ENCODE data around the gene POLR2L.

Gene POLR2L

GRCh38 chr11:837189-837989 is 4.9 kb downstream of the POLR2L start:
- DNase-seq: no peak

GRCh38 chr11:836700-837099 is 5.6 kb downstream of the POLR2L start:
- no peak for DNase-seq

DNA sequence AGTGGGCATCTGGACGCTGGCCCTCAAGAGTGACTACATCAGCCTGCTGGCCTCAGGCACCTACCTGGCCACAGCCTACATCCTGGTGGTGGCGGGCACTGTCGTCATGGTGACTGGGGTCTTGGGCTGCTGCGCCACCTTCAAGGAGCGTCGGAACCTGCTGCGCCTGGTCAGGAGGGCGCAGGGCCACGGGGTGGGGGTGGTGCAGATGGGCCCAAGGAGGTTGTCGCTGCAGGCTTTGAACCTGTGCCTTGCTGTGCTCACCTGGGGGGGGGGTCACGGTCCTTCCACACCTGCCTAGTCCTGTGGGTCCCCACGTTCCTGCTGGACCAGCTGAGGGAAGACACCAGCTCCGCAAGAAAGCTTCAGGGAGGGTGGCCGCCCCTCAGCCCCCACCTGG is 6.1 kb downstream of the POLR2L start:
- no peak for DNase-seq

GRCh38 chr11:834371-835316 is 7.7 kb downstream of the POLR2L start:
- no peak for DNase-seq

DNA sequence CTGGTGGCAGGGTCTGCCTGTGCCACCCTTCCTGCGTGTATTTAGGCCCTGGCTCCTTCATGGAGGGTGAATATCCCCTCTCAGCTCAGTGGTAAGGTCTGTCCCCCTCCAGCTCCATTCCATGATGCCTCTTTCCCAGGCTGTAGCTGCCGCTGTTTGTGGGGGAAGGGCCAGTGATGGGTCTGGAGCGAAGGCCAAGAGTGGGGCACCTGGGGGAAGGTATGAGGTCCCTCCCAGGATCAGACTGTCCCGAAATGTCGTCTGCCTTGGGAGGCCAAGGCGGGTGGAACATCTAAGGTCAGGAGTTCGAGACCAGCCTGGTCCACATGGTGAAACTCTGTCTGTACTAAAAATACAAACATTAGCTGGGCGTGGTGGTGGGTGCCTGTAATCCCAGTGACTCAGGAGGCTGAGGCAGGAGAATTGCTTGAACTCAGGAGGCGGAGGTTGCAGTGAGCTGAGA is 8.4 kb downstream of the POLR2L start:
- DNase-seq: no peak

DNA sequence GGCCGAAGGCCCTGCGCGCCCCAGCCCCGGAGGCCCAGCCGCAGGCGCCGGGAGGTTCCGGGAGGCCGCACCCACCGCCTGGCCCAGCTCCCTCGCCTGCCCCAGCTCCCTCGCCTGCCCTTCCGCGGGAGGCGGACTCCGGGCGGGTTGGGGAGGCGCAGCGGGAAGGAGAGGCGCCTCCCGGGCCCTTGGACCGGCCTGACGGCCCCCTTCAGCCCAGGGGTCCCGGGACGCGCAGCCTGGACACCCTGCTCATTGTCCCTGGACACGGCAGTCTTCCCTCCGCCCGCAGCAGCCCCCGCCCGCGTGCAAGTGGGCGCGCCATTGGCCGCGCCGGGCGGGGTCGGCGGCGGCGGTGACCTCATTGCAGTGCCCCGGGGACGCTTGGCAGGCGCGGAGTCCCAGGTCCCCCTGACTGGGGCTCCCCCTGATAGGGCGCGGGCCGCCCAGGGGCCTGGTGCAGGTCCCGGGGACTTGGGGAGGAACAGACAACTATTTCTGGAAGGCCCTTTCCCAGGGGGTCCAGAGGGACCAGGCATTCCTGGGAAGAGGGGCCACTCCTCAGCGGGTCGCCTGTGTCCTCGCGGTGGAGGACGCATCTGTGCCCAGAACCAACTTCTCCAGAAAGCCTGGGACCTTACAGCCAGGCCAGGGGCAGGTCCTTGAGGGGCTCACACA is 9.1 kb downstream of the POLR2L start:
- no peak for DNase-seq

- peak in 2 of 4 experiments; percentile 26 to 37 for DNase-seq
These were observed 9.7 kb downstream of the POLR2L start, which contains the start of gene CD151 for GRCh38 chr11:832529-833113. TSS of gene CD151 (plus strand) at chr11:832952. CDS start at chr11:836070, 3,118 bp downstream.

GRCh38 chr11:831961-832528 is 10.3 kb downstream of the POLR2L start:
- DNase-seq: no peak

DNA sequence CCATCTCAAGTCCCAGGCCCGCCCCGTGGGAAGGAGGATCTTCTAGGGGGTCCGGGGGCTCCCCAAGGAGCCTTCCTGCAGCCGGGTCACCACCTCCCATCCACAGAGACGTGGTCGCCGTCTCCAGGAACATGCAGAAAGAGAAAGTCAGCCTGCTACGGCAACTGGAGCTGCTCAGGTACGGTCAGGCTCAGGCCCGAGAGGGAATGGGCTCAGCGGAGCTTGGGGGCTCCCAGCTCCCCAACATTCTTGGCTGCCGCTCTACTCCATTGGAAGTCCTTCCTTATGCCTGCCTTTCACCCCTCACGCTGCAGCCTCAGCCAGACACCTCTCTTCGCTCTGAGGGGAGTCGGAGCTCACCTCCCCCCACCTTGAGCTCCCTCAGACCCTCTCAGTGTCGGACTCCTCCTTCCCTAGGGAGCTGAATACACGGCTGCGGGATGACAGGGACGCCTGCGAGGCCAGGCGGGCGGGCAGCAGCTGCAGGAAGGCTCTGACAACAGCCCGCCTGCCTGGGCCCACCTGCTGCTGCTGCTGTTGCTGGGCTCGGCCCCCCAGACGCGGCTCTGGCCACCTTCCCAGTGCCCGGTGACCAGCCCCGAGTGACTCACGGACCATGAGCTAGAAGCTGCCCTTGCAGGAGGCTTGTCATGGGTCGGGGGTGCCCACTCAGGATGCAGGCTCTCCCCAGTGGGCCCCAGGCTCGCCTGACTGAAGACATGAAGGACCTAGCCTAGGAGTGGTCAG is 11.0 kb downstream of the POLR2L start:
- no peak for DNase-seq

- DNase-seq: peak in 2 of 4 experiments; percentile 21 to 50
These were observed 11.8 kb downstream of the POLR2L start for GRCh38 chr11:830295-831117.

- DNase-seq: no peak
These were observed 12.5 kb downstream of the POLR2L start for GRCh38 chr11:829847-830294.

GRCh38 chr11:829176-829846 is 13.0 kb downstream of the POLR2L start:
- DNase-seq: no peak

DNA sequence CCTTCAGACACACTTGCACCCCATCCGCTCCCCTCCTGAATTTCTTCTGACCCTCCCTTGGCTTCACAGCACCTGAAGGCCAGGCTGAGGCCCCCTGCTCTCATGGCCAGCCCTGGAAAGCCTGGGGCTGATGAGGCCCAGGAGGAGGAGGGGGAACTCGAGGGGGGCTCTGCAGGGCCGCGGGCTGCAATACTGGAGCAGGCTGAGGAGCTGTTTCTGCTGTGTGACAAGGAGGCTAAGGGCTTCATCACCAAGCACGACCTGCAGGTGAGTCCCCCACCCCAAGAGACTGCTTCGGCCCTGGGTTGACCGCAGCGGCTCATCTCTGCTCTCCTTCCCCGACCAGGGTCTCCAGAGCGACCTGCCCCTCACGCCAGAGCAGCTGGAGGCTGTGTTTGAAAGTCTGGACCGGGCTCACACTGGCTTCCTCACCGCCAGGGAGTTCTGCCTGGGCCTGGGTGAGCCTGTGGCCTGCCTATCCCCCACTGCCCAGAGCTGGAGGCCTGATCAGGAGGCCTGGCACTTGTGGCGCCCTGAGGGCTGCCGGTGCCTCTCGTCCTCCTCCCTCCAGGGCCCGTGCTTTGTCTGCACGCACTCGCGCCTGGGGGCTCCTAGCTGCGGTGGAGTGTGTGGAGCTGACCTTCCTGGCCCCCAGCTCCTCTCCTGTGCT is 13.7 kb downstream of the POLR2L start:
- no peak for DNase-seq

GRCh38 chr11:827897-828192 is 14.5 kb downstream of the POLR2L start, which contains the start of gene CRACR2B:
TSS of gene CRACR2B (plus strand) at chr11:827919. CDS start at chr11:828608, 689 bp downstream.
- DNase-seq: no peak

GRCh38 chr11:827146-827896 is 15.0 kb downstream of the POLR2L start:
- no peak for DNase-seq

- DNase-seq: no peak
These were observed 15.5 kb downstream of the POLR2L start for GRCh38 chr11:826836-827145.

- no peak for DNase-seq
These were observed 16.1 kb downstream of the POLR2L start for GRCh38 chr11:826227-826621.

DNA sequence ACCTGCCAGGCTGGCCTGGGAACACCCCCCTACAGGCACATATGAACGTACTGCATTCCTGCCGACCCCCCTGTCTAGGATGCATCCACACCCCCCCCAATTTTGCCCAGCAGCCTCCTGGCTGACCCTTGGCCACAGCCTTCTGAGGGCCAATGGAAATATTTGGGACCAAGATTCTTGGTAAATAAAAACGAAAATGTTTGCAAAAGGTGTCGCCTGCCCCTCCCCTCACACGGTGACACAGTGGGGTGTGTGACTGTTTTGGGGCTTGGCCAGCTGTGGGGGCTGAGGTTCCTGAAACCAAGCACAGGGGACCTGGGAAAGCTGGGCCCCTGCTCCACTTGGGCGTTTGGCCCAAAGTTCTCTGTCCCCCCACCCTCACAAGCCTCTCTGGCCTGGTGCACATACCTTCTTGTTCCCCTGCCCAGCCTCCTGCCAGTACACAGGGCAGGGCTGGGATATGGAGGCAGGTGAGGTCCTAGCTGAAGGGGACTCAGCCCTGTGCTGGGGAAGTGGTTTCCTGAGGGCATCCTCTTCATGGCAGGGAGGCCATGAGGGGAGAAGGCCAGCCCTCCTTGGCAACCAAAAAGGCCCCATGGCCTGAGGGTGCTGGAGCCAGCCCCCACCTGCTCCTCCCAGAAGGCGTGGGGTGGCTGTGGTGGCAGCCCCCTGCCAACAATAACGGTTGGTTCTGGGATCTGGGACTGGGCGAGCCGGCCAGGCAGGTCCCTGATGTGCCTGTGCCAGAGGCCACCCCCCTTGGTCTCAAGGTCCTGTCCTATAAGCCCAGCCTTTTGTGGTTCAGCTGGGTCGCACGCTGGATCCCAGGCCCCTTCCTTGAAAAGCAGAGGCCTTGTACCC is 16.7 kb downstream of the POLR2L start:
- no peak for DNase-seq
